Neural cell (in vitro differentiated cells): ENCODE results near the gene TNFRSF14.
"Not testable (repeated sequence)": the region's sequence is repeated elsewhere in the genome, so short reads cannot be mapped to it uniquely, and the experiment has no call there.

ENCODE experiments used
- CTCF ChIP-seq: fragments of 450-650 bp; IDR thresholded peaks from 2 replicates; pipeline ENCODE4 v1.5.1; 2014; ENCODE audit warnings: antibody characterized with exemption, mild to moderate bottlenecking, moderate library complexity; ENCODE audit not compliant: poor library complexity, severe bottlenecking
- EP300 ChIP-seq: fragments of 450-650 bp; conservative IDR thresholded peaks from 2 replicates; pipeline ENCODE4 v1.6.1; 2014; ENCODE audit warnings: antibody characterized with exemption, mild to moderate bottlenecking, moderate library complexity; ENCODE audit not compliant: poor library complexity, severe bottlenecking
- EZH2 ChIP-seq: fragments of 200-600, 300-800 bp; shearing (Covaris generic), sonication (generic); IDR thresholded peaks from 2 replicates; pipeline ENCODE4 v1.6.1; 2014; ENCODE audit warnings: antibody characterized with exemption, low read length, borderline replicate concordance, mild to moderate bottlenecking; ENCODE audit not compliant: insufficient read depth, poor library complexity, severe bottlenecking
- RAD21 ChIP-seq: fragments of 450-650 bp; conservative IDR thresholded peaks from 2 replicates; pipeline ENCODE4 v1.6.1; 2014; ENCODE audit warnings: antibody characterized with exemption, mild to moderate bottlenecking, moderate library complexity

DNA sequence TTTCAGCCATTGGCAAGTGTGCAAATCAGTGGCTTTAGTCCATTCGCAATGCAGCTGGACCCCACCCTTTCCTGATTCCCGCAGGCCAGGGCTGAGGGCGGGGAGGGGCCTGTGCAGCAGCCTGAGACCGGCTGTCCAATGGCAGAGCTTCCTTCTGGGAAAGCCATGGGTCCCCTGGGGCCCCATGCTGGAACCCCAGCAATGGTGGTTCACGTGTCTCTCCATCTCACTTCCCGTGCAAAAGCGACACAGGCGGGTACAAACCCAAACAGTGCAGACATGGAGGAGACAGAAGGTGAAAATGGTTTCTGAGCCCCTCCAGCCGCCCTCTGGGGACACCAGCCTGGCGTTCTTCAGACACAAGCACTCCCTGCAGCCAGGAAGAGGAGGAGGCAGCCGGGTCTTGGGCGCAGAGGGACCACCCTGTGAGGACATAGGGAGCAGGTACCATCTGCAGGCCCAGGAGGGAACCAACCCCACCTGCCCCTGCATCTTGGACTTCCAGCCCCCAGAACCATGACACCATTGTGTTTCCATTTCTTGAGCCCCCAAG, 5.8 kb upstream of the TNFRSF14 start:
- not testable (repeated sequence) for TF ChIP-seq EP300, RAD21, CTCF, EZH2
